HepG2 (cell line): ENCODE data around the gene CEACAM3.

ENCODE experiments used
- BHLHE40 ChIP-seq: IDR thresholded peaks from 2 replicates; pipeline ENCODE4 v1.6.1; 2011; ENCODE audit warnings: low read length, improper control_type of control experiment
- CBX5 ChIP-seq: sonication (generic); formaldehyde crosslinking; IDR thresholded peaks from 2 replicates; pipeline ENCODE4 v1.4.0; 2020; ENCODE audit warnings: missing genetic modification reagents, borderline replicate concordance
- CHD2 ChIP-seq: IDR thresholded peaks from 2 replicates; pipeline ENCODE4 v1.6.1; 2011; ENCODE audit warnings: low read depth, low read length, improper control_type of control experiment
- GTF3A ChIP-seq: sonication (generic); formaldehyde crosslinking; conservative IDR thresholded peaks from 2 replicates; pipeline ENCODE4 v1.4.0; 2020; ENCODE audit warnings: mild to moderate bottlenecking, missing genetic modification reagents
- HNRNPLL ChIP-seq: fragments of 200-400 bp; formaldehyde crosslinking; IDR thresholded peaks from 2 replicates; pipeline ENCODE4 v1.6.1; 2017; ENCODE audit warnings: mild to moderate bottlenecking, low read depth, low read length; ENCODE audit not compliant: poor library complexity, severe bottlenecking
- NR1H2 ChIP-seq: sonication (generic); formaldehyde crosslinking; IDR thresholded peaks from 2 replicates; pipeline ENCODE4 v1.8.1; 2022; ENCODE audit warnings: low read depth, missing genetic modification reagents, borderline replicate concordance
- REPIN1 ChIP-seq: sonication (generic); formaldehyde crosslinking; IDR thresholded peaks from 2 replicates; pipeline ENCODE4 v1.8.0; 2022; ENCODE audit warnings: missing genetic modification reagents, low read depth, mild to moderate bottlenecking, borderline replicate concordance
- SP5 ChIP-seq: IDR thresholded peaks from 2 replicates; pipeline ENCODE4 v1.6.1; 2016; ENCODE audit warnings: low read depth, borderline replicate concordance
- TCF12 ChIP-seq, 2 experiments: fragments of 450-650 bp in 1 of 2; sonication (generic) in 1 of 2; formaldehyde crosslinking in 1 of 2; IDR thresholded peaks; 2 replicates each; pipeline versions ENCODE4 v1.6.1 to v1.8.0; 2017 to 2022; ENCODE audit warnings: antibody characterized with exemption in 1 of 2, mild to moderate bottlenecking in 1 of 2, missing genetic modification reagents in 1 of 2, moderate library complexity in 1 of 2
- ZNF629 ChIP-seq: sonication (generic); formaldehyde crosslinking; conservative IDR thresholded peaks from 2 replicates; pipeline ENCODE4 v1.5.0; 2020; ENCODE audit warnings: missing genetic modification reagents
- TF ChIP-seq, protein P1 (sequence below): sonication (generic); formaldehyde crosslinking; IDR thresholded peaks from 2 replicates; pipeline ENCODE4 v1.5.0; 2020; ENCODE audit warnings: mild to moderate bottlenecking, missing genetic modification reagents, moderate library complexity
- TF ChIP-seq, protein P2 (sequence below): sonication (generic); formaldehyde crosslinking; IDR thresholded peaks from 2 replicates; pipeline ENCODE4 v1.5.0; 2020; ENCODE audit warnings: missing genetic modification reagents

DNA sequence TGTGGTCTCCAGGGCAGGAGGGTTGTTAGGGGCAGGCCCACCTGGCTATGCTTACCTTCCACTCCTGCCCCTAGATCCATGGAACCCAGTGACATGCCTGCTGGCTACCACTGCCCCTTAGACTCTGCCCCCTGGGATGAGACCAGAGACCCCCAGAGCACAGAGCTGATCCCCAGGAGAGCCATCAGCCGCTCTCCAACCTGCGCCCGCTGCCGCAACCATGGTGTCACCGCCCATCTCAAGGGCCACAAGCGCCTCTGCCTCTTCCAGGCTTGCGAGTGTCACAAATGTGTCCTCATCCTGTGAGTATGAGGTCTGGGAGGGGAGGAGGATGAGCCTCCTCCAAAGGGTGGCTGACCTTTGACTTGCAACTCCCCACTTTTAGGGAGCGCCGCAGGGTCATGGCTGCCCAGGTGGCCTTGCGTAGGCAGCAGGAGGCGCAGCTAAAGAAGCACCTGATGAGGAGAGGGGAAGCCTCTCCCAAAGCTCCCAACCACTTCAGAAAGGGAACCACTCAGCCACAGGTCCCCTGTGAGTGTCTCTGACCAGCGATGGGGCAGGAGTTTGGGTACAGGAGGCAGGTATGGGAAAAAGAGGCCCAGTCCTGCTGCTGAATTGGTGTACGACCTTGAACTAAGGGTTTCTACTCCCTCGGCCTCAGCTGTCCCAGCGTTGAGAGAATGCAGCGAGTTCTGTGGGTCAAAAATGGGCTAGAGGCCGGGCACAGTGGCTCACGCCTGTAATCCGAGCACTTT, 51.1 kb downstream of the CEACAM3 start:
- TF ChIP-seq TCF12 (IDR thresholded peaks at IDR 0.05), result no peak
- no peak for TF ChIP-seq TCF12 (CRISPR knock-in tag; IDR thresholded peaks at IDR 0.05)
- TF ChIP-seq, protein P1, sequence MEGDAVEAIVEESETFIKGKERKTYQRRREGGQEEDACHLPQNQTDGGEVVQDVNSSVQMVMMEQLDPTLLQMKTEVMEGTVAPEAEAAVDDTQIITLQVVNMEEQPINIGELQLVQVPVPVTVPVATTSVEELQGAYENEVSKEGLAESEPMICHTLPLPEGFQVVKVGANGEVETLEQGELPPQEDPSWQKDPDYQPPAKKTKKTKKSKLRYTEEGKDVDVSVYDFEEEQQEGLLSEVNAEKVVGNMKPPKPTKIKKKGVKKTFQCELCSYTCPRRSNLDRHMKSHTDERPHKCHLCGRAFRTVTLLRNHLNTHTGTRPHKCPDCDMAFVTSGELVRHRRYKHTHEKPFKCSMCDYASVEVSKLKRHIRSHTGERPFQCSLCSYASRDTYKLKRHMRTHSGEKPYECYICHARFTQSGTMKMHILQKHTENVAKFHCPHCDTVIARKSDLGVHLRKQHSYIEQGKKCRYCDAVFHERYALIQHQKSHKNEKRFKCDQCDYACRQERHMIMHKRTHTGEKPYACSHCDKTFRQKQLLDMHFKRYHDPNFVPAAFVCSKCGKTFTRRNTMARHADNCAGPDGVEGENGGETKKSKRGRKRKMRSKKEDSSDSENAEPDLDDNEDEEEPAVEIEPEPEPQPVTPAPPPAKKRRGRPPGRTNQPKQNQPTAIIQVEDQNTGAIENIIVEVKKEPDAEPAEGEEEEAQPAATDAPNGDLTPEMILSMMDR (CRISPR knock-in tag), result no peak
- TF ChIP-seq, protein P2, sequence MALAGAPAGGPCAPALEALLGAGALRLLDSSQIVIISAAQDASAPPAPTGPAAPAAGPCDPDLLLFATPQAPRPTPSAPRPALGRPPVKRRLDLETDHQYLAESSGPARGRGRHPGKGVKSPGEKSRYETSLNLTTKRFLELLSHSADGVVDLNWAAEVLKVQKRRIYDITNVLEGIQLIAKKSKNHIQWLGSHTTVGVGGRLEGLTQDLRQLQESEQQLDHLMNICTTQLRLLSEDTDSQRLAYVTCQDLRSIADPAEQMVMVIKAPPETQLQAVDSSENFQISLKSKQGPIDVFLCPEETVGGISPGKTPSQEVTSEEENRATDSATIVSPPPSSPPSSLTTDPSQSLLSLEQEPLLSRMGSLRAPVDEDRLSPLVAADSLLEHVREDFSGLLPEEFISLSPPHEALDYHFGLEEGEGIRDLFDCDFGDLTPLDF (CRISPR knock-in tag), result no peak
- TF ChIP-seq BHLHE40, result no peak
- TF ChIP-seq CHD2, result no peak
- no peak for TF ChIP-seq NR1H2
- no peak for TF ChIP-seq HNRNPLL
- TF ChIP-seq GTF3A (CRISPR knock-in tag), result no peak
- TF ChIP-seq SP5 (CRISPR knock-in tag), result no peak
- TF ChIP-seq REPIN1 (CRISPR knock-in tag), result no peak
- TF ChIP-seq CBX5 (CRISPR knock-in tag), result no peak
- TF ChIP-seq ZNF629 (CRISPR knock-in tag), result no peak
